NCI-H2196 (cell line): ENCODE results near the gene CLEC16A.

Source experiments
- DNase-seq: peaks from one replicate; lab custom pipeline; 2025; ENCODE audit not compliant: unreplicated experiment; lab: John Stamatoyannopoulos, UW

The CLEC16A gene

DNA sequence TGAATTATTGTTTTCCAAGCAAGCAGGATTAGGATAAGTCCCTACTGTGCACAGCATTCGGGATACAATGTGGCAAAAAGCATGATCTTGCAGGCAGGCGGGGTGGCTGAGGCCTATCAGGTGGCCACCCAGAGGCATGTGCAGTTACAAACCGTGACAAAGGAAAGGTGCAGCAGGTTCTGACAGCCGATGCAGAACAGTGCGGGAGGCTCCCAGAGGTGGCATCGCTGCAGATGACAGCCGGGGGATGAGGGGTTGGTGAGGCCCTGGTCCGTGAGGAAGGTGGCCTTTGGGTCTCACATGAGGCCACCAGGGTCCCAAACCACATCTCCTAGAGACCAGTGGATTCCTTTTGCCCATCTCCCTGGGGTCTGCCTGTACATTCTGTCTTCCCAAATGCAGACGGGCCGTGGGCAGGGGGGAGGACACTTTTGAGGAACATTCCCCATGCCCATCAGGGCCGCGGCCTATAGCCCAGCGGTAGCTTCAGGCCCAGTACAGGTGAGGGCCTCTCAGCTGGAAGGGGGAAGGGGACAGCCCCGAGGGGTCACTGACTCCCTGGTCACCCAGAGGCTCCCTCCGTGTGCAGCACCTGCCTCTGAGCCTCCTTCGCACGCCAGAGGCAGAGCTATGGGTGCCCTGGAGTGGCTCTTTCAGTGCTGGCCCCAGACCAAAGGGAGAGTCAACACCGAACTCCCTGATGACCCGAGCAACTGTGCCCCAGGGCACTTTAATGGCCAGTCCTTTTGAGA is 226.5 kb downstream of the CLEC16A start:
- DNase-seq, result no peak

DNA sequence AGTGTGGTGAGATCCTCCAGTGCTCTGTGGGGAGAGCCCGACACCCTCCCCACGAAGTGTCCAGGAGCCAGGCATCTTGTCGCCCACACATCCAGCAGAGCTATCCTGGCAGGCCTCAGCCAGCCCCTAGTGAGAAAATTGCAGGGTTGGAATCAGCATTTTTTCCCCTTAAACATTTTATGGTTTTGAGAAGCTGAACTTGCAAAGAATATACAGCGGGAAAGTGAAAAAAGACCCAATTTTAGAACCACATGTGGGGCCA is 227.0 kb downstream of the CLEC16A start:
- no peak for DNase-seq

DNA sequence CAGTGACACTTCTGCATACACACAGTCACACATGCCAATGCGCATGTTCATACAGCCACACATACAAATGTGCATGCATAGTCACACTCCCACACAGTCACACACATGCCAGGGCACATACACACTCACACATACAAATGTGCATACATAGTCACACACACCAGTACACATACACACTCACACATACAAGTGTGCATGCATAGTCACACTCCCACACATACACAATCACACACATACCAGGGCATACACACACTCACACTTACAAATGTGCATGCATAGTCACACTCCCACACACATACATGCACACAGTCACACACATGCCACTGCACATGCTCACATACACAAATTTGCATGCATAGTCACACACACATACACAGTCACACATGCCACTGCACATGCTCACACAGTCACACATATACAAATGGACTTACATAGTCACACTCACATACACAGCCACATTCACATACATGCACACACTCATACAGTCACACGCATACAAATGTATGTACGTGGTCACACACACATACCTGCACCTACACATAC is 227.5 kb downstream of the CLEC16A start:
- no peak for DNase-seq

DNA sequence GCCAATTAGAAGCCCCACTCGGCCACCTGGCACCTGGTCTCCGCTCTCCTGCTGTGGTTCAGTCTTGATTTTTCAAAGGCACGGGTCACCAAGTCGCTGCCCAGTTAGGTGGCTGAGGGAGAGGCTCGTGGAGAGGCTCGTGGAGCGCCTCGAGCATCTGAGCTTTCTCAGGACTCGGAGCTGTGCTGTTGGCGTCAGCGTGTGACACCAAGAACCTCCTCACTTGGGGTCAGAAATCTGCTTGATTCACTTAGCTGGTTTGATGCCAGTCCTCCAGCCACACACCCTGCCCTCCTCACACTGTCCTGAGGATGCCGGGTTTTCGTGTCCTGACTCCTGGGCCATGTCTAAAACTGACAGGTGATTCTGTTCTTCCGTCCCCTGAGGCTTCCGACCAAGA is 229.1 kb downstream of the CLEC16A start:
- no peak for DNase-seq

DNA sequence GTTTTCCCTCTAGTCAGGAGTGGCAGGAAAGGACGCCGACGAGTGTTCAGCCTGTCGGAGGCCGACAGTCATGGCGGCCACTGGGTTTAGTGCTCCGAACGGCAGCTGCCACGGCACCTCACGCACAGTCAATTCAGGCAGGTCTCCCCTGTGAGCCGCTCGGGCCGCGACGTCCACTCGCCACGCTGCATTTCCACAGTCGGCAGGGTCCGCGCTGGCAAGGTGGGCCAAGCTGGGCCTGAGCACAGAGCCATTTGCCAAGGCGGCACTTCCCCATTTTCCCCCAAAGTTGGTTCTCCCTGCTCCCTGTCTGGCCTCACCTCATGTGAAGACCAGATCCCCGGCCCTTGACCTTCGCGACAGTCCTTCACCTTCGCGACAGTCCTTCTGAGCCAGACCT is 229.8 kb downstream of the CLEC16A start:
- no peak for DNase-seq

DNA sequence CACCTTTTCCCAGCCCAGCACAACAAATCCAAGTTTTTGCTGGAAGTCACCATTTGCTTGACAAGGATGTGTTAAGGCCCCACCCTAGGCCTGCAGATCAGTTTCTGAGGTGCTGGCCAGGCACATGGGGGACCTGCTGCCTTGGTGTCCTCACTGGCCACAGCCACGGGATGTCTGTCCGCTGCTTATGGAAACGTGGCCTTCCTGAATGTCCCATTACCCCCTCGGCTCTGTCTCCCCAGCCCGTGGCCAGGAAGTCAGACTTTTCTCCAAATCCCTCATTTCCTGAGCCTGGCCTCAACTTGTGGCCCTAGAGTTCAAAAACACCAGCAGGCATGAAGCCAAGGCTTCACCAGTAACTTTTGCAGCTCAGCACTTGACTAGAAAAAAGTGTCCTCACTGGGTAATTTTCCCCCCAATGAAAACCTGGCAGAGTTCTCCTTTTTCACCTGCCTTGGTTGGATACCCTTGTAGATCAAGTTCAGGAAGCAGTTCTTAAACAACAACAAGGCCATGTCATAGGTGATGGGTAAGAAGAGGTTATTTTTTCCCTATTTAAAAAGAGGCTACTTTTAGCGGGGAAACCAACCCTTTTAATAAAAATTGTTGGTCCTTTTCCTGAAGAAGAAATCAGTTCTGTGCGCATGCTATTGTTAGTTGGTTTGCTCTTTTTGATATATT is 230.9 kb downstream of the CLEC16A start:
- no peak for DNase-seq

DNA sequence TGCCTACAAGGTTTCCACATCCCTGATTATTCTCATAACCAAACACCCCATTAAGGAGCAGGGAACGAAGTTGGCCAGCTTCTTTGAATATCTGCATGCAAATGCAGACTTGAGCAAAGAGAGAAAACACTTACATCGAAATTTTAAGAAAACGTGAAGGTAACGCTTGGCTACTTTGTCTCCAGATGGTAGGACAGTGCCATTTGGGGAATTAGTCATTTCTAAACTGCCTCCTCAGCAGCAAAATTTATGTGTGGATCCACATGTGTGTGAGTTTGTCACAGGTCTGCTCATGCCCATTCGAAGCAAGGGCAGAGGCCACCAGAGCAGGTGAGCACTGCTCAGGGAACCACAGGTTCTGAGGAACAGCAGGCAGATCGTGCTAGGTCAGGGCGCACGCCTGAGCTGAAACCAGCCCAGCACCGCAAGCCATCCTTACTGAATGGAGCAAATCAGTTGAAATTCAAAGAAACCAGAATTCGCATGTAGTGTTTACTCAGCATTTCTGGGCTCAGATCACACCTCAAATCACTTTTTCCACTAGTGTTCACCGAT is 231.5 kb downstream of the CLEC16A start:
- no peak for DNase-seq

DNA sequence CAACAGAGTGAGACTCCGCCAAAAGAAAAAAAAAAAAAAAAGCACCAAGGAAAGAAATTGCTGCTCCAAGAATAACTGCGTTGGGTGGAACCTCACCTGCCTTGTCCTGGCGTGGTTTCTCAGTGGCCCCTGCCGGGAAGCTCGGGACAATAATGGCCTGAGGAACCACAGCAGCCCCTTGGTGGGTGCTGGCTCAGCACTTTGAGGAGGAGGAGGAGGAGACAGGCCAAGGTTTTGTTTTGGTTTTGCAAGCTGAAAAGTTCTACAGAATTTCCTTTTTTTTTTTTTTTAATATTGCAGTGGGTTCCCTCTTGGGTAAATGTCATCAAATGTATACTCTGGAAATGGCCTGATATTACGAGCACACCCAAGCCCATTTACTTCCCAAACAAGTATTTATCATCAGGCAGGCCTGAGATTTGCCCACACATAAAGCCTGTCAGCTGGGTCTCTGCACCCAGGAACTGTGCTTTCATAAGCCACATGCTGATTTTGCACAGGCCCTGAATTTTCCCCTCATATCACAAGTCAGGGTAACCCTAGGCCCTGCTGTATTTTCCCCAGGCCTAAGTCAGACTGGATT is 233.3 kb downstream of the CLEC16A start:
- no peak for DNase-seq

DNA sequence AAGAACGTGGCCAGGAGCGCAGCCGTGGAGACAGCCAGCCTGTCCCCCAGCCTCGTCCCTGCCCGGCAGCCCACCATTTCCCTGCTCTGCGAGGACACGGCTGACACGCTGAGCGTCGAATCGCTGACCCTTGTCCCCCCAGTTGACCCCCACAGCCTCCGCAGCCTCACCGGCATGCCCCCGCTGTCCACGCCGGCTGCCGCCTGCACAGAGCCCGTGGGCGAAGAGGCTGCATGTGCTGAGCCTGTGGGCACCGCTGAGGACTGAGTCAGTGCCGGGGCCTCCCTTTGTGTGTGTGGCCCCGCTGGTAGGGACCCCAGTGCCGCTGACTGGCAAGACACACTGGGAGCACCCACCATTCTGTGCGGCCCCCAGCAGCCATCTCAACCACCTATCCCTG is 234.1 kb downstream of the CLEC16A start:
- DNase-seq, result no peak

DNA sequence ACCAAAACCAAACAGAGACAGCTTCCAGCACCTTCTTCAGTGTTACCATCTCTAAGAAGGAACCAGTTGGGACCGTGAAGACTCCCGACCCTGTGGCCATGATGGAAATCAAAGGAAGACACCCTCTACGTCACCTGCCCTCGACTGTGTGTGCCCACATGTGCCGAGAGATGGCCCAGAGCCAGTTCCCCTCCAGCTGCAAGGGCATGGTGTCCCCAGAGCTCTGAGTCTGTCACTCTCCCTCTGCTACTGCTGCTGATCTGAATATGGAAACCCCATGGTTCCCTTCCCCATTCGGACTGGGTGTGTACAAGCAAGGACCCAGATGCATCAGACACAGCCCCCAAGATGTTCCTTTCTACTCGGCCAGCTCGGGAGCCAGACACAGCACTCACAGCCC is 235.2 kb downstream of the CLEC16A start:
- no peak for DNase-seq

DNA sequence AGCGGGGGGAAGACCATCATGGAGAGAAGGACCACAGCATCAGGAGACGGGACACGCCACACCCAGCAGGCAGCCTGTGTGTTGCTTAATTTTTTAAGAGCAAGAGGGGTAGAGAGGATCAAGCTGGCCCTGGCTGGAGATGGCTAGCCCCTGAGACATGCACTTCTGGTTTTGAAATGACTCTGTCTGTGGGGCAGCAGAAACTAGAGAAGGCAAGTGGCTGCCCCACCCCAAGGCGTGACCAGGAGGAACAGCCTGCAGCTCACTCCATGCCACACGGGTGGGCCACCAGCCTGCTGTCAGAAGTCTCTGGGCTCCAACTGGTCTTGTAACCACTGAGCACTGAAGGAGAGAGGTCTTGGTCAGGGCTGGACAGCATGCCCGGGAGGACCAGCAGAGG is 236.1 kb downstream of the CLEC16A start:
- no peak for DNase-seq

DNA sequence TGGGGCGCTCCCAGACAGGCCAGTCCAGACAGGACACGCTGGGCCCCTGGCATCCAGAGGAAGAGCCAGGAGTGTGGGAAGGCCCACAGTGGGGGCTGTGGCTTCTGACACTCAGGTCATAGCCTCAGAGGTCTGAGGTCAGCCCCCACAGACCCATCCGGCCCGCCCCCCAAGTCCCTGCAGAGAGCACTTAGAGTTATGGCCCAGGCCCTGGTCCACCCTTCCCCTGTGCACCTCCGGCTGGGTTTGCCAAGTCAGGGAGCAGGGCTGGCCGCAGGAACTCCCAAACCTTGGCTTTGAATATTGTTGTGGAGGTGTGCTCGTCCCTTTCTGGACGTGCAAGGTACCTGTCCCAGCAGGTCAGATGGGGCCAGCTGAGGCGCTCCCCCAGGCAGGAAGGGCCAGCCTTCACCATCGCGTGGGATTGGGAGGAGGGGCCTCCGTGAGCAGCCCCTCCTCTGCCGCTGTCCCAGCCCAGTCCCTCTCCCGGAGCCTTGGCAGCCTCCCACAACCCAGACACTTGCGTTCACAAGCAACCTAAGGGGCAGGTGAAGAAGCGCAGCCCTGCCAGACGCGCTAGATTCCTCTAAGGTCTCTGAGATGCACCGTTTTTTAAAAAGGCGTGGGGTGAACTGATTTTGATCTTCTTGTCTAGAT is 237.0 kb downstream of the CLEC16A start:
- DNase-seq, result no peak

DNA sequence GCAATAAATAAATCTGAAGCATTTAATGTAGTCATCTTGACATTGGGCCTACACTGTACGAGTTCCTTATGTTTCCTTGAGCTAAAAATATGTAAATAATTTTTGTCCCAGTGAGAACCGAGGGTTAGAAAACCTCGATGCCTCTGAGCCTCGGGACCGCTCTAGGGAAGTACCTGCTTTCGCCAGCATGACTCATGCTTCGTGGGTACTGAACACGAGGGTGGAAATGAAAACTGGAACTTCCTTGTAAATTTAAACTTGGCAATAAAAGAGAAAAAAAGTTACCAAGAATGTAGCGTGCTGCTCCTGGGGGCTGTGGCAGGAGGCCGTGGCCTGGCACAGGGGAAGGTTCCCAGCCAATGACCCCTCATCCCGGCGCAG is 237.5 kb downstream of the CLEC16A start:
- DNase-seq, result no peak

DNA sequence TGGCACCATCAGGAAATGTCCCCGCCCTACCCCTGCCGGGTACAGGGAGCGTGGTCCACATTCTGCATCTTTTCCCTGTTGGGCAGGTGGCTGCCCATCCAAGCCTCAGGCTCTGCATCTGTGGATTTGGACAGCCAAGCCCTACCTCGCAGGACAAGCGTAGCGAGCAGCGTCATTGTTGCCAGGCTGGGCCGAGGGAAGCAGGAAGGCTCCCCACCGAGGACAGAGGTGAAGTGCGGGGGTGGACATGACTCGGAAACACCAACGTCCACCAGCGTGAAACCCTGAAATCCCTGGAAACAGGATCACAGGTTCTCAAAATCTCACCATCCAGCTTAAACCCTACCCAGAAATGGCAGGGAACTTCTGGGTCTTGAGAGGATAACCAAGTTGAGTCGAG is 238.0 kb downstream of the CLEC16A start:
- DNase-seq, result no peak

DNA sequence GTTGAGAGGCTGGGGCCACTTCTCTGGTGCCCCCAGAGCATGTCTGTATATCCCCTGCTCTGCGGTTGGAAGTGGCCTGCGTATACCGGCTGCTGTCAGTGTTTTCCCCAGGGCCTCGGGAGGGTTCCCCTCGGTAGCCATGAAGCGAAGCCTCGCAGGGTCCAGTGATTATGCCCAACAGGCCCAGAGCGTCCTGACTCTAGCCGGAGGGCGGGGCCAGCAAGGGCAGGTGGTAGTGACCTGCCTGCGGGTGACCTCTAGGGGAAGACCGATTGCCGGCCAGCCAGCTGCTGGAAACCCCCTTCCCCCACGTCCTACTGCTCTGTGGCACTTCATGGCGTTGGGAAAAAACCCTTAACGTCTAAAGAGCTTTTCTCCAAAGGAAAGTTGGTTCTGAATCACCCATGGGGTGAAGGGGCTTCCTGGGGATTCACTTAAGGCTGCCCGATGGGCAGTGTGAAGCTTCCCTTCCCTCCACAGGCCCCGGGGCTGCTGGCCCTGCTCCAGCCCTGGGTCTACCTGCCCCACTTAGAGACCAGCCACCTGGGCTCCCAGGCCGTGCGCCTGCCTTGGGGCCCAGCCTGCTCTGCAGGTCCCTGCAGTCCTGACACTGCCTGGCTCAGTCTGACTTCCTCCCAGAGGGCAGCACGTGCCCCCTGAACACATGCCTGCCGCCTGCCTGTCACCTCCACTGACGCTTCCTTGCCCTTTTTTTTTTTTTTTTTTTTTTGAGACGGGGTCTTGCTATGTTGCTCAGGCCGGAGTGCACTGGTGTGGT is 238.9 kb downstream of the CLEC16A start:
- DNase-seq, result no peak

DNA sequence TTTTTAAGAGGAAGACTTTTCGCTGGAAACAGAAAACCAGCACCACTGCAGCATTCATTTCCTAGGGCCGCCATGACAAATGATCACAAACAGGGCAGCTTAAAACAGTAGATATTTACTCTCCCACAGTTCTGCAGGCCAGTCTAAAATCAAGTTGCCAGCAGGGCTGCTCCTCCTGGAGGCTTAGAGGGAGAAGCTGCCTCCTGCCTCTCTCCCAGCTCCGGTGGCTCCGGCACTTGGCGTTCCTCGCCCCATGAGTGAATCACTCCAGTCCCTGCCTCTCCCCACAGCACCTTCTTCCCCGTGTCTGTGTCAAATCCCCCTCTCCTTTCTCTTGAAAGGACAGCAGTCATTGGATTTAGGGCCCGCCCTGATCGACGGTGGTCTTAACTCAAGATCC is 239.6 kb downstream of the CLEC16A start:
- DNase-seq, result no peak

DNA sequence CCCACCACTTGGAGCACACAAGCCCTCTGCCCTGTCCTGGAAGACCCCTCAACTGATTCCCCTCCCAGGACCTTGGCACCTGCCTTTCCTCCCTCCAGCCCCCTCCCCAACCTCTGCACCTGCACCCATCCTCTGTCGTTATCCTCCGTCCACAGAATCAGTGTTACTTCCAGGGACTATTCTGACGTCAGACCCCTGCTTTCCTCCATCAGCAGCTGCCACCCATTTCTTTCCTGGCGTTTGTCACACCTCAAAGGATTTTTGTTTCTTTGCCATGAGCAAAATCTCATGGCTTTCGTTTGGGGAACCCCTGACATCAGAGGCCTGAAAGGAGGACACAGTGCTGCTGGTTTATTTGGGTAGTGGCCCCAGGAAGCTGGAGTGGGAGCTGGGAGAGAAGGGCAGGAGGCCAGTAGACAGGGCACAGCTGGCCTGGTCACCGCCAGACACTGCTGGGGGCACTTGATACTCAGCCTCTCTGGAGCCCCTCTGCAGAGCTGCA is 243.2 kb downstream of the CLEC16A start:
- DNase-seq, result no peak

DNA sequence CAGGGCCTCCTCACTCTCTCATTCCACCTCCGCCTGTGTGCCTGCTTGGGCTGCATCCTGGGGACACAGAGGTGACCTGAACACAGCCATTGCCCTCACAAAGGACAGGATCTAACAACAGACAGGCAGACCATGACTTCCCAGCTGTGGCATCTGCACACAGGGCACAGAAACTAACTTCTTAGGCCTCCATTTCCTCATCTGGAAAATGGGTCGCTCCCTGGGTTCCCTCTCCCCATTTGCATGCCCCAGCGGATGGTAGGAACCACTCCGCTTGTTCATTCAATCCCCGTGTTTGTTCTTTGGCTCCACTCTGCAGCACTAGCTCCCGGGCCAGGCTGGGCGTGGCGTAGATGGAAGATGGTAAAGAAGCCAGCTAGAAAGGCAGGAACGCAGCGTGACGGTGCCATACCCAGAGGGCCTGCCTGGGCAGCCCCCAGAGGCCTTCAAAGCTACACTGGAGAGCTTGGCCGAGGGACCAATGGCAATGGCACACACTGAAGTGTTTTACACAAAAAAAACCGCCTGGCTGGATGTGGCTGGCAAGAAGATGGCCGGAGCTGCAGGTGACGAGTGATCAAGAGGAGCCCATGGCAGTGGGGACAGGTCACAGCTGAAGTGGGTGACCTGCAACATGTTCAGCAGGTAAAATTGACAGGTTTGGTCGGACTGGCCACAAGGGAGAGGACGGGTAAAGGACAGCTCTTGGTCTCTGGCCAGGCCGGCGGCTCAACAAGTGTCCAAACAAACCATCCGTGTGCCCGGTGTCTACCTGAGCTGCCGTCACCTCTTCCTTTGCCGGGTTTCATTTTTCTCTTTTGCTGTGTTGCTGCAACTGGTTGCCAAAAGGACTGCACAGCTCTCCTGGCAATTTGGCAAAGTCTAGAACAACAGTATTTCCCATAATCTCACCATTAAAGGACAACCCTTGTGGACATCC is 244.7 kb downstream of the CLEC16A start:
- no peak for DNase-seq
